IMR-90 (cell line): Measurements from ENCODE around the gene HIF1AN. TPM values are rescaled to one million over a fixed set of nuclear protein-coding genes. Genes with fewer than 3 reads are reported as not detected.

Experiments used
- ATAC-seq: fragments of 200-7000 bp; cut with Tn5 transposase; 2 replicates; pipeline ENCODE4 v1.9.1; 2020; ENCODE audit warnings: low read depth, mild to moderate bottlenecking, moderate library complexity
- BruUV-seq: library from RNA; stranded (reverse); fragments of 400-500 nt; replicated peaks from 2 replicates; lab custom pipeline; 2021; lab: Mats Ljungman, UMichigan
- CTCF ChIA-PET: fragments of 300-600 bp; formaldehyde crosslinking; extraction: SDS; loops from one replicate; lab custom pipeline; 2021; ENCODE audit warnings: antibody characterized with exemption; lab: Yijun Ruan, JAX
- POLR2A ChIA-PET: fragments of 300-600 bp; sonication (Branson Sonifier 250); formaldehyde crosslinking; loops from one replicate; lab custom pipeline; 2022; ENCODE audit warnings: antibody characterized with exemption; ENCODE audit not compliant: unreplicated experiment; lab: Charles Lee
- DNase-seq: peaks from one replicate; pipeline ENCODE4 v3.0.0; 2013
- H2AFZ ChIP-seq: replicated peaks from 2 replicates; pipeline ENCODE3; 2013; ENCODE audit warnings: low read length, mild to moderate bottlenecking; ENCODE audit not compliant: poor library complexity
- H2AK5ac ChIP-seq: 2 replicates; pipeline ENCODE4 v1.6.1; 2013; ENCODE audit warnings: low read depth, low read length, inconsistent platforms
- H2AK9ac ChIP-seq: replicated peaks from 2 replicates; pipeline ENCODE3; 2013; ENCODE audit warnings: mild to moderate bottlenecking, low read depth, low read length, moderate library complexity; ENCODE audit not compliant: poor library complexity
- H2BK120ac ChIP-seq: 2 replicates; pipeline ENCODE4 v1.6.1; 2013; ENCODE audit warnings: low read depth, low read length, inconsistent platforms
- H2BK15ac ChIP-seq: 3 replicates; pipeline ENCODE4 v1.6.1; 2013; ENCODE audit warnings: low read depth, low read length, inconsistent platforms
- H2BK20ac ChIP-seq: 2 replicates; pipeline ENCODE4 v1.6.1; 2013; ENCODE audit warnings: low read depth, mild to moderate bottlenecking, inconsistent platforms, low read length, moderate library complexity
- H2BK5ac ChIP-seq: 2 replicates; pipeline ENCODE4 v1.6.1; 2013; ENCODE audit warnings: mild to moderate bottlenecking, low read depth, low read length, inconsistent platforms; ENCODE audit not compliant: poor library complexity, severe bottlenecking
- H3K14ac ChIP-seq: replicated peaks from 2 replicates; pipeline ENCODE4 v1.6.1; 2013; ENCODE audit warnings: low read depth, low read length, inconsistent platforms
- H3K18ac ChIP-seq: 2 replicates; pipeline ENCODE4 v1.6.1; 2013; ENCODE audit warnings: low read depth, low read length, control low read depth
- H3K23ac ChIP-seq: 2 replicates; pipeline ENCODE4 v1.6.1; 2013; ENCODE audit warnings: low read depth, low read length, inconsistent platforms
- H3K27ac ChIP-seq: 2 replicates; pipeline ENCODE4 v1.5.1; 2013; ENCODE audit warnings: mild to moderate bottlenecking, control low read depth, low read length; ENCODE audit not compliant: insufficient read depth
- H3K27me3 ChIP-seq: 2 replicates; pipeline ENCODE4 v1.6.1; 2013; ENCODE audit warnings: low read length; ENCODE audit not compliant: control insufficient read depth, insufficient read depth
- H3K36me3 ChIP-seq: 2 replicates; pipeline ENCODE4 v1.6.1; 2013; ENCODE audit warnings: low read length, mixed read lengths; ENCODE audit not compliant: control insufficient read depth, insufficient read depth
- H3K4ac ChIP-seq: 2 replicates; pipeline ENCODE4 v1.6.1; 2013; ENCODE audit warnings: low read depth, low read length, inconsistent platforms
- H3K4me1 ChIP-seq: 2 replicates; pipeline ENCODE4 v1.6.1; 2013; ENCODE audit warnings: low read length, mixed read lengths; ENCODE audit not compliant: control insufficient read depth, insufficient read depth
- H3K4me2 ChIP-seq: 2 replicates; pipeline ENCODE4 v1.6.1; 2013; ENCODE audit warnings: low read depth, mild to moderate bottlenecking, control low read depth, low read length, moderate library complexity
- H3K4me3 ChIP-seq: 2 replicates; pipeline ENCODE4 v1.5.1; 2013; ENCODE audit warnings: low read depth, mild to moderate bottlenecking, control low read depth, low read length, moderate library complexity; ENCODE audit not compliant: insufficient read depth
- H3K56ac ChIP-seq: 2 replicates; pipeline ENCODE4 v1.6.1; 2013; ENCODE audit warnings: low read length, inconsistent platforms; ENCODE audit not compliant: insufficient read depth; ENCODE audit errors: extremely low read depth
- H3K79me1 ChIP-seq, 2 experiments: 2 replicates each; pipeline ENCODE4 v1.6.1; 2013; ENCODE audit warnings: low read length in 2 of 2, inconsistent platforms in 1 of 2, low read depth in 1 of 2
- H3K9ac ChIP-seq: 2 replicates; pipeline ENCODE4 v1.6.1; 2013; ENCODE audit warnings: low read depth, low read length, control low read depth
- H3K9me1 ChIP-seq: 2 replicates; pipeline ENCODE4 v1.6.1; 2013; ENCODE audit warnings: low read length, inconsistent platforms; ENCODE audit not compliant: insufficient read depth
- H3K9me3 ChIP-seq: 2 replicates; pipeline ENCODE4 v1.6.1; 2013; ENCODE audit warnings: low read length; ENCODE audit not compliant: control insufficient read depth, insufficient read depth
- H4K20me1 ChIP-seq: 2 replicates; pipeline ENCODE4 v1.6.1; 2013; ENCODE audit warnings: low read length, inconsistent platforms; ENCODE audit not compliant: insufficient read depth
- H4K5ac ChIP-seq: 2 replicates; pipeline ENCODE4 v1.6.1; 2013; ENCODE audit warnings: mild to moderate bottlenecking, low read depth, low read length, control low read depth
- H4K8ac ChIP-seq, 2 experiments: 2 replicates each; pipeline ENCODE4 v1.6.1; 2013; ENCODE audit warnings: low read depth in 2 of 2, low read length in 2 of 2, control low read depth in 1 of 2, inconsistent platforms in 1 of 2
- H4K91ac ChIP-seq: 2 replicates; pipeline ENCODE4 v1.6.1; 2013; ENCODE audit warnings: low read depth, low read length, inconsistent platforms; ENCODE audit not compliant: insufficient read depth
- BHLHE40 ChIP-seq: fragments of 150-350 bp; IDR thresholded peaks from 2 replicates; pipeline ENCODE4 v1.6.1; 2016; ENCODE audit warnings: mild to moderate bottlenecking, low read depth, low read length
- RFX5 ChIP-seq: IDR thresholded peaks from 2 replicates; pipeline ENCODE4 v1.8.0; 2012; ENCODE audit warnings: low read depth, mild to moderate bottlenecking, low read length, moderate library complexity
- SMC3 ChIP-seq: fragments of 150-350 bp; IDR thresholded peaks from 2 replicates; pipeline ENCODE4 v1.6.1; 2016; ENCODE audit warnings: low read depth, mild to moderate bottlenecking, antibody characterized with exemption, low read length, moderate library complexity
- WGBS, 2 experiments: methylation state at CpG; one replicate each; pipeline versions ENCODE4 v1.1.5 to v1.1.7; 2013; ENCODE audit warnings: missing lambda C conversion rate in 2 of 2; ENCODE audit not compliant: insufficient read length in 1 of 2; ENCODE audit errors: extremely low coverage in 2 of 2; 5-methylcytosine and 5-hydroxymethylcytosine counted together
- dilution Hi-C: fragments of 300-500 bp; cut with HindIII; formaldehyde crosslinking; loops from one replicate; pipeline ENCODE4 v1.14.3; 2018; ENCODE audit warnings: low sequenced_read_pairs; ENCODE audit not compliant: unreplicated experiment
- in situ Hi-C: fragments of 300-500 bp; cut with MboI; formaldehyde crosslinking; loops from 3 replicates; pipeline ENCODE4 v1.14.3; 2019; ENCODE audit warnings: low sequenced_read_pairs, inconsistent platforms, mixed read lengths
- intact Hi-C: fragments of 100-400 bp; cut with micrococcal nuclease; formaldehyde crosslinking; loops from 2 replicates; pipeline ENCODE4 v1.10.0; 2022
- polyA plus RNA-seq, 3 experiments: library from polyadenylated mRNA; depleted of rRNA; stranded (reverse); fragments of >200 nt; gene quantifications; 2 replicates each; pipeline ENCODE4 v1.2.3, GENCODE V29; 2012; ENCODE audit warnings: low replicate concordance in 1 of 3
- total RNA-seq: library from RNA; depleted of rRNA; stranded (reverse); fragments of >200 nt; gene quantifications from 2 replicates; pipeline ENCODE4 v1.2.3, GENCODE V29; 2012

Gene HIF1AN
- total and polyA plus RNA-seq, 2 of the 4 experiments (the other 2 are of a cell fraction), result 10.2 to 10.3 TPM

DNA sequence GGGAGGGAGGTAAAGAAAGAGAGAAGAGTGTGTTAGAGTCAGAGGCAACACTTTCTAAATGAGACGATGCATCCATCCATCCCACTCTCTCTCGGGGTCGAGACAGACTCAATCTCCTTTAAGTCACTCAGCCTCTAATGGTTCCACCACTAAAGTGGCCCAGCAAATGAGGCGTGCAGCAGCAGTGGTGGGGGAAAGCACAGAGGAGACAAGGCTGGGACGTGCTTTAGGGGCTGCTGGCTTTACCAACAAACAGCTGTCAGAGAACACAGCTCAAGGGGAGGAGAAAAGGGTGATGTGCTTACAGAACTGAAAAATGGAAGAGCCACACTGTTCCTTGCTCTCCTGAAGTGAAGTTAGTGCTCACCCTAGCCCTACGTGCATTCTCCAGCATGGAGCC, 11.5 kb upstream of the HIF1AN start:
- no peak overlapping the region for H3K4ac ChIP-seq
- dilution Hi-C loops (no loop called here), intact Hi-C loops (no loop called here), in situ Hi-C loops (no loop called here)
- no peak overlapping the region for H3K23ac ChIP-seq
- H2BK120ac ChIP-seq, result no peak overlapping the region
- no peak overlapping the region for H2AFZ ChIP-seq
- H3K27ac ChIP-seq, result no peak overlapping the region
- TF ChIP-seq SMC3, result no peak
- no peak for TF ChIP-seq BHLHE40
- TF ChIP-seq RFX5, result no peak
- H2BK20ac ChIP-seq, result no peak overlapping the region
- H2AK9ac ChIP-seq, result no peak overlapping the region
- H3K56ac ChIP-seq, result no peak overlapping the region
- ChIA-PET CTCF (no interaction called here), POLR2A (no interaction called here)
- no peak overlapping the region for H3K4me3 ChIP-seq
- H3K14ac ChIP-seq, result no peak overlapping the region
- H3K9ac ChIP-seq, result no peak overlapping the region
- H3K9me1 ChIP-seq, result peaks cover 15% of the 10 kb centered on the region; the same call in 1 of the 2 replicates
- H3K4me2 ChIP-seq, result no peak overlapping the region
- no peak overlapping the region for H2BK15ac ChIP-seq
- H4K91ac ChIP-seq, result no peak overlapping the region
- WGBS, 2 experiments, result 93% methylated on average over 2 of the region's 6 CpGs; no CpG with 5 or more reads in 1 of the 2 experiments
- no peaks in the 10 kb centered on the region for H3K9me3 ChIP-seq
- H3K36me3 ChIP-seq, result peaks cover 25% of the 10 kb centered on the region
- H3K79me1 ChIP-seq, result peaks cover 10 to 30% of the 10 kb centered on the region in 2 experiments
- H2AK5ac ChIP-seq, result no peak overlapping the region
- H3K18ac ChIP-seq, result no peak overlapping the region
- H4K8ac ChIP-seq, result no peak overlapping the region
- no peaks in the 10 kb centered on the region for H3K27me3 ChIP-seq
- H3K4me1 ChIP-seq, result peaks cover 6% of the 10 kb centered on the region
- no peak overlapping the region for H4K5ac ChIP-seq
- H2BK5ac ChIP-seq, result no peak overlapping the region
- no peaks in the 10 kb centered on the region for H4K20me1 ChIP-seq
- DNase-seq (no peak), ATAC-seq (no peak)
- BruUV-seq, result no TSS peak
